Measurements from ENCODE around the gene KBTBD2.
A peak's percentile ranks its signal among the peaks of the same experiment; 100 is the strongest.
"Not testable (repeated sequence)": the region's sequence is repeated elsewhere in the genome, so short reads cannot be mapped to it uniquely, and the experiment has no call there.

Gene KBTBD2
- total RNA-seq: 34.8 to 81.1 (median 55.0) reads per million in 18 experiments

- DNase-seq: peak; percentile 71 to 76
Measured at GRCh38 chr7:32891043-32891799, at the start of gene KBTBD2. Gene KBTBD2 (minus strand): TSS chr7:32891760. CDS start chr7:32879604, 12,156 bp downstream.

- DNase-seq: no peak
Measured at GRCh38 chr7:32941181-32941580, 49.6 kb upstream of the KBTBD2 start.

GRCh38 chr7:32937344-32938174 is 46.0 kb upstream of the KBTBD2 start:
- DNase-seq: peak in 1 of 2 donors; percentile 18

GRCh38 chr7:32936689-32937088 is 45.1 kb upstream of the KBTBD2 start:
- no peak for DNase-seq

- DNase-seq: no peak
Measured at GRCh38 chr7:32935558-32935957, 44.0 kb upstream of the KBTBD2 start.

- no peak for DNase-seq
Measured at GRCh38 chr7:32930378-32930777, 38.8 kb upstream of the KBTBD2 start.

- DNase-seq: no peak
Measured at GRCh38 chr7:32929430-32930143, 38.0 kb upstream of the KBTBD2 start.

- no peak for DNase-seq
Measured at GRCh38 chr7:32928785-32929298, 37.3 kb upstream of the KBTBD2 start.

GRCh38 chr7:32921896-32922295 is 30.3 kb upstream of the KBTBD2 start:
- peak; percentile 43 to 53 for DNase-seq

- not testable (repeated sequence) for DNase-seq
Measured at GRCh38 chr7:32916994-32917393, 25.4 kb upstream of the KBTBD2 start.

GRCh38 chr7:32916006-32916405 is 24.4 kb upstream of the KBTBD2 start:
- no peak for DNase-seq

GRCh38 chr7:32915041-32915536 is 23.5 kb upstream of the KBTBD2 start:
- no peak for DNase-seq

- no peak for DNase-seq
Measured at GRCh38 chr7:32914184-32914583, 22.6 kb upstream of the KBTBD2 start.

GRCh38 chr7:32910195-32910594 is 18.6 kb upstream of the KBTBD2 start:
- DNase-seq: no peak

- peak; percentile 87 to 93 for DNase-seq
Measured at GRCh38 chr7:32905175-32905662, 13.7 kb upstream of the KBTBD2 start.

- DNase-seq: no peak
Measured at GRCh38 chr7:32901629-32902028, 10.1 kb upstream of the KBTBD2 start.

- DNase-seq: no peak
Measured at GRCh38 chr7:32900433-32900995, 9.0 kb upstream of the KBTBD2 start.

GRCh38 chr7:32897376-32897775 is 5.8 kb upstream of the KBTBD2 start:
- DNase-seq: not testable (repeated sequence)

GRCh38 chr7:32896564-32897347 is 5.2 kb upstream of the KBTBD2 start:
- no peak for DNase-seq

- DNase-seq: no peak
Measured at GRCh38 chr7:32894171-32894570, 2.6 kb upstream of the KBTBD2 start.

- no peak for DNase-seq
Measured at GRCh38 chr7:32893722-32894121, 2.2 kb upstream of the KBTBD2 start.

All from inflammatory macrophage (primary cell).